C4-2B (cell line): ENCODE results near the gene ADGRB3.
"Not testable (repeated sequence)": the region's sequence is repeated elsewhere in the genome, so short reads cannot be mapped to it uniquely, and the experiment has no call there.

ENCODE experiments used
- H3K27ac ChIP-seq: fragments of 450-650 bp; 2 replicates; pipeline ENCODE4 v1.5.1; 2017
- ZFX ChIP-seq: fragments of 450-650 bp; IDR thresholded peaks from 2 replicates; pipeline ENCODE4 v1.6.1; 2017
- TF ChIP-seq, protein P1 (sequence below): fragments of 450-650 bp; conservative IDR thresholded peaks from 2 replicates; pipeline ENCODE4 v1.5.1; 2017; ENCODE audit warnings: mild to moderate bottlenecking

Gene ADGRB3

DNA sequence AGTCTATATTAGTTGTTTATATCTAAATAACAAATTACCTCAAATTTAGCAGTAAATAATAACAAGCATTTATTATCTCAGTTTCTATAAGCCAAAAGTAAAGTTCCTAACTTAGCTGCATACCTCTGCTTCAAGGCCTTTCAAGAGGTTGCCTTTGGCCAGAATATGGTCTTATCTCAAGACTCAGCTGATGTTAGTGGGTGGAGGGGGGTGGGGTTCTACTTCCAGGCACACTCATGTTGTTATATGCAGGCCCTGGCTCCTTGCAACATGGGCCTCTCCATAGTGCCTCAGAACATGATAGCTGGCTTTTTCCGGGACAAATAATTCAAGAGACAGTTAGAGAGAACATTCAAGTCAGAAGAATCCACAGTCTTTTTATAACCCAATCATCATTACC lies 266.0 kb downstream of the ADGRB3 start:
- no peak overlapping the region for H3K27ac ChIP-seq
- no peak for TF ChIP-seq ZFX
- TF ChIP-seq, protein P1, sequence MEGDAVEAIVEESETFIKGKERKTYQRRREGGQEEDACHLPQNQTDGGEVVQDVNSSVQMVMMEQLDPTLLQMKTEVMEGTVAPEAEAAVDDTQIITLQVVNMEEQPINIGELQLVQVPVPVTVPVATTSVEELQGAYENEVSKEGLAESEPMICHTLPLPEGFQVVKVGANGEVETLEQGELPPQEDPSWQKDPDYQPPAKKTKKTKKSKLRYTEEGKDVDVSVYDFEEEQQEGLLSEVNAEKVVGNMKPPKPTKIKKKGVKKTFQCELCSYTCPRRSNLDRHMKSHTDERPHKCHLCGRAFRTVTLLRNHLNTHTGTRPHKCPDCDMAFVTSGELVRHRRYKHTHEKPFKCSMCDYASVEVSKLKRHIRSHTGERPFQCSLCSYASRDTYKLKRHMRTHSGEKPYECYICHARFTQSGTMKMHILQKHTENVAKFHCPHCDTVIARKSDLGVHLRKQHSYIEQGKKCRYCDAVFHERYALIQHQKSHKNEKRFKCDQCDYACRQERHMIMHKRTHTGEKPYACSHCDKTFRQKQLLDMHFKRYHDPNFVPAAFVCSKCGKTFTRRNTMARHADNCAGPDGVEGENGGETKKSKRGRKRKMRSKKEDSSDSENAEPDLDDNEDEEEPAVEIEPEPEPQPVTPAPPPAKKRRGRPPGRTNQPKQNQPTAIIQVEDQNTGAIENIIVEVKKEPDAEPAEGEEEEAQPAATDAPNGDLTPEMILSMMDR = no peak

DNA sequence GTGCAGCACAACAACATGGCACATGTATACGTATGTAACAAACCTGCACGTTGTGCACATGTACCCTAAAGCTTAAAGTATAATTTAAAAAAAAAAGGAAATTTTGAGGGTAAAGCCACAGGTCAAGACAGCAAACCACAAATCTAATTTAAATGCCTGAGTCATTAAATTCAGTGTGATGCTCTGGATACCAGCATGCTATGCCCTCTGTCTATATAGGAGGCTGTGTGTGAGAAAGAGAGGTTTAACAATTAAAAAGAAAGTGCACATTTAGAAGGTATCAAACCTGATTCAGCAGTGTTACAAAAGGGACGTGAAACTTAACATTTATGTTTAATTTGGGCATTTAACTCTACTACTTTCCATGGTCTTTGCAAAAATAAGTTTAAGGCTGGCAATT lies 276.3 kb downstream of the ADGRB3 start:
- no peak for TF ChIP-seq ZFX
- TF ChIP-seq, protein P1 = no peak
- H3K27ac ChIP-seq = no peak overlapping the region

DNA sequence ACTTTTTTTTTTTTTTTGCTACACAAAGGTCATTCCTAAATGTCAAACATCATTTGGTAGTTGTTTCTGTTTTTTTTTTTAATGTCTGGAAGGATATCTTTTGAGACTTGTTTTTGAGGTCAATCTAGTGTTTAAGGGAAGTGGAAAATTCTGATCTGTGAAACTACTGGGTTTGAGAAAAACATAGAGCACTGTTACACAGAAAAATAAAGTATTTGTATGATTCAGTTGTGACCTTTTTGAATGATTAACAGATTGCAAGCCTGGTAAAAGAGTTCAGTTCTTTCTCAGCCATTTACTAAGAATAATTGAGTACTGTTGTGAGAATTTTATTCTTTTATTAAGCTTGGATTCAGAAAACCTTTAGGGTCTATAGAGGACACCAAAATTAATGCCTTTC lies 276.7 kb downstream of the ADGRB3 start:
- H3K27ac ChIP-seq = no peak overlapping the region
- TF ChIP-seq ZFX = no peak
- TF ChIP-seq, protein P1 = no peak

DNA sequence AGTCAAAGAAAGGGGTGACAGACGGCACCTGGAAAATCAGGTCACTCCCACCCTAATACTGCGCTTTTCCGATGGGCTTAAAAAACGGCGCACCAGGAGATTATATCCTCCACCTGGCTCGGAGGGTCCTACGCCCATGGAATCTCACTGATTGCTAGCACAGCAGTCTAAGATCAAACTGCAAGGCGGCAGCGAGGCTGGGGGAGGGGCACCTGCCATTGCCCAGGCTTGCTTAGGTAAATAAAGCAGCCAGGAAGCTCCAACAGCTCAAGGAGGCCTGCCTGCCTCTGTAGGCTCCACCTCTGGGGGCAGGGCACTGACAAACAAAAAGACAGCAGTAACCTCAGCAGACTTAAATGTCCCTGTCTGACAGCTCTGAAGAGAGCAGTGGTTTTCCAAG lies 277.7 kb downstream of the ADGRB3 start:
- not testable (repeated sequence) for H3K27ac ChIP-seq

DNA sequence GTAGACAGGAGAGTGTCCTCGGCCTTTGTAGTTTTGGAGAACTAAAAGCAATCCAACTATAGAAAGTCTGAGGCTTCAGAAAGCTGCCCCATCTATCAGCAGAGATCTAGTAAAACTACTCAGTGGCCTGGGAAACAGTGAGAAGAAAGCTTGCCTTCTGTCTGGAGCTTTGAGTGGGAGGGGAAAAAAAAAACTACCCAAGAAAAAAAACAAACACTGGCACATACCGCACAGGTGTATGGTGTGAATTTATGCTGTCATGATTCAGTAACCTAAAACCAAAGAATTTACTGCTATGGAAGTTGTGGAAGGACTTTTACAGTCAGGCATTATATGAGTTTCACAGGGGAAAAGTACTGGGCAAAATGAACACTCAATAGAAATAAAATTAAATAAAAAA lies 280.5 kb downstream of the ADGRB3 start:
- no peak overlapping the region for H3K27ac ChIP-seq
- TF ChIP-seq, protein P1 = no peak
- no peak for TF ChIP-seq ZFX

DNA sequence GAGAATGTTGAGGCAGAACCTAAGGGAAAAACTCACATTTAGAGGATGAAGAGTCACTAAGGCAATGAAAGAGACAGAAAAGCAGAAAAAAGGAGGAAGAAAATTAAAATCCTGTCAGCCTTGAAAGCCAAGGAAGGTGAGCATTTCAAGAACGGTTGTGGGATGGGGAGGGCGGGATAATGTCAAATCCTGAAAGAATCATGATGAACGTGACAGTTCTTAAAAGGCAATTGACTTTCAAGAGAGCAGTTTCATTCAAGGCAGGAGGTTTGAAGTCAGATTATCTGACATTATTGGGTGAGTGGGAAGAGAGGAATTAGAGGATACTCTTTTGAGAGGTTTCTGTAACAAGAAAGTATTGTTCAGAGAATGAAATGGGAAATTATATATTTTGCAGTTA lies 284.5 kb downstream of the ADGRB3 start:
- H3K27ac ChIP-seq = no peak overlapping the region
- TF ChIP-seq, protein P1 = no peak
- no peak for TF ChIP-seq ZFX

DNA sequence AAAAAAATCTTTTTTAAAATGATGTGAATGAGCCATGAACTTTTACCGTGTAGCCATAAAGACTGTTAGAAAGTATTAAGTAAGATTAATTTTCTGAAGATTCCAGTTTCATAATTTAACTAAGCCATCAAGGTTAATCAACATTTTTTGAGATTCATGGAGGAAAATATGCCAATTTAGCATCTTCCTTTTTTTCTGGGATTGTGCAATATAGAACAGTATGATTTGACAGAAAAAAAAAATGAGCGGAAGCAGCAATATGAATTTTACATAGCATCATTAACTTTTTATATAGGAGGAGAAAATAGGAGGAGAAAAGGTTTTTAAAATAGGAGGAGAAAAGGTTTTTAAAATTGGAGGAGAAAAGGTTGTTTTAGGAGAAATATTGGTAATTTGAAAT lies 306.3 kb downstream of the ADGRB3 start:
- TF ChIP-seq, protein P1 = no peak
- TF ChIP-seq ZFX = no peak
- H3K27ac ChIP-seq = no peak overlapping the region

DNA sequence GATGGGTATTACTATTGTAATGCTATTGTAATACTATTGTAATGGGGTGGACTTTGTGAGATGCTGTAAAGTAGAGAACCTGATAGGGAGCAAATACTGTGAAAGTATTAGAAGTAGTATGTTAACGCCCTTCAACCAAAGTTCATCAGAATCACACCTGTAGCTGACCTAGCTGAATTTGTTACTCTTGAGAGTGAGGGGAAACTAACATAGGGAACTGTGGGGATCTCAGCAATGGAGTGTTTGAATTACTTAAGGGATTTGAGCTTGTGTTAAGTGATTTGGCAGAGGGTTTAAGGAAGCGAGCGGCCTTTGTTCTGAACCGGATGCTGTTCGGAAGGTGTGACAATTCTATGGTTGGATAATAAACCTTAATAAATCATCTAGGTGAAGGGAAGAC lies 312.6 kb downstream of the ADGRB3 start:
- TF ChIP-seq, protein P1 = no peak
- H3K27ac ChIP-seq = no peak overlapping the region
